A673 (cell line): ENCODE results near the gene B2M. TPM values are rescaled to one million over a fixed set of nuclear protein-coding genes. Genes with fewer than 3 reads are reported as not detected.
A peak's percentile ranks its signal among the peaks of the same experiment; 100 is the strongest.

Experiments used
- BruUV-seq: library from RNA; stranded (reverse); fragments of 400-500 nt; replicated peaks from 2 replicates; lab custom pipeline; 2021; lab: Mats Ljungman, UMichigan
- CTCF ChIA-PET: fragments of 300-600 bp; sonication (Branson Sonifier 250); formaldehyde crosslinking; loops from one replicate; lab custom pipeline; 2022; ENCODE audit warnings: antibody characterized with exemption; lab: Charles Lee
- POLR2A ChIA-PET: fragments of 300-600 bp; sonication (Branson Sonifier 250); formaldehyde crosslinking; loops from one replicate; lab custom pipeline; 2022; ENCODE audit warnings: antibody characterized with exemption; ENCODE audit not compliant: low non-redundant PET; lab: Charles Lee
- DNase-seq: peaks from one replicate; pipeline ENCODE4 v3.0.0-alpha.2; 2015; ENCODE audit warnings: low spot score
- H3K27ac ChIP-seq: fragments of 200-600 bp; sonication (generic); 2 replicates; pipeline ENCODE4 v1.5.1; 2016; ENCODE audit warnings: mixed run types, low read depth, mild to moderate bottlenecking, mixed read lengths, antibody characterized with exemption, low read length; ENCODE audit not compliant: poor library complexity, severe bottlenecking
- H3K27me3 ChIP-seq: fragments of 200-600 bp; sonication (generic); replicated peaks from 2 replicates; pipeline ENCODE4 v1.6.1; 2017; ENCODE audit warnings: mixed run types, low read depth, mild to moderate bottlenecking, mixed read lengths, antibody characterized with exemption, low read length; ENCODE audit not compliant: insufficient read depth, poor library complexity
- H3K36me3 ChIP-seq: fragments of 200-600 bp; sonication (generic); 2 replicates; pipeline ENCODE4 v1.6.1; 2016; ENCODE audit warnings: mixed run types, mild to moderate bottlenecking, mixed read lengths, antibody characterized with exemption, low read length; ENCODE audit not compliant: insufficient read depth, poor library complexity, severe bottlenecking
- H3K4me1 ChIP-seq: fragments of 200-600 bp; sonication (generic); 2 replicates; pipeline ENCODE4 v1.6.1; 2017; ENCODE audit warnings: mixed run types, mild to moderate bottlenecking, mixed read lengths, antibody characterized with exemption, low read length; ENCODE audit not compliant: insufficient read depth, poor library complexity, severe bottlenecking
- H3K4me3 ChIP-seq: fragments of 200-600 bp; sonication (generic); 2 replicates; pipeline ENCODE4 v1.5.1; 2016; ENCODE audit warnings: low read depth, mixed run types, mild to moderate bottlenecking, mixed read lengths, low read length; ENCODE audit not compliant: poor library complexity, severe bottlenecking
- H3K9me3 ChIP-seq: fragments of 200-600 bp; sonication (generic); 2 replicates; pipeline ENCODE4 v1.6.1; 2016; ENCODE audit warnings: mixed run types, low read depth, mild to moderate bottlenecking, mixed read lengths, antibody characterized with exemption, low read length; ENCODE audit not compliant: poor library complexity, severe bottlenecking
- EZH2 ChIP-seq: fragments of 200-600 bp; sonication (generic); IDR thresholded peaks from 2 replicates; pipeline ENCODE4 v1.6.1; 2017; ENCODE audit warnings: borderline replicate concordance, low read depth, mild to moderate bottlenecking, mixed read lengths, antibody characterized with exemption, low read length; ENCODE audit not compliant: poor library complexity, severe bottlenecking
- intact Hi-C: fragments of 100-400 bp; cut with micrococcal nuclease; formaldehyde crosslinking; loops from one replicate; pipeline ENCODE4 v1.10.0; 2022; ENCODE audit not compliant: unreplicated experiment
- total RNA-seq: library from RNA; stranded (reverse); gene quantifications from 2 replicates; pipeline ENCODE4 v1.2.3, GENCODE V29; 2021
- TF ChIP-seq, protein P1 (sequence below): fragments of 300-800, 200-600 bp; sonication (generic); conservative IDR thresholded peaks from 2 replicates; pipeline ENCODE4 v1.5.1; 2017; ENCODE audit warnings: low read depth, mild to moderate bottlenecking, antibody characterized with exemption, low read length, moderate library complexity, mixed read lengths

B2M gene
- total RNA-seq, 1 experiment from 2014 or later = 1,873 TPM

- Histone ChIP-seq H3K36me3 (no peaks in the 10 kb centered on the region), H3K9me3 (peaks cover 9% of the 10 kb centered on the region), H3K4me3 (no peak overlapping the region), H3K27me3 (no peaks in the 10 kb centered on the region), H3K4me1 (no peaks in the 10 kb centered on the region), H3K27ac (no peak overlapping the region)
- ChIA-PET CTCF (no interaction called here), POLR2A (interaction anchor here (0.6 kb wide), 1 partner anchor 22 kb away, joined by 4 read pairs; no protein-coding TSS in a partner anchor)
- intact Hi-C loops = no loop called here
- no TSS peak for BruUV-seq
- DNase-seq = no peak
- TF ChIP-seq, protein P1, sequence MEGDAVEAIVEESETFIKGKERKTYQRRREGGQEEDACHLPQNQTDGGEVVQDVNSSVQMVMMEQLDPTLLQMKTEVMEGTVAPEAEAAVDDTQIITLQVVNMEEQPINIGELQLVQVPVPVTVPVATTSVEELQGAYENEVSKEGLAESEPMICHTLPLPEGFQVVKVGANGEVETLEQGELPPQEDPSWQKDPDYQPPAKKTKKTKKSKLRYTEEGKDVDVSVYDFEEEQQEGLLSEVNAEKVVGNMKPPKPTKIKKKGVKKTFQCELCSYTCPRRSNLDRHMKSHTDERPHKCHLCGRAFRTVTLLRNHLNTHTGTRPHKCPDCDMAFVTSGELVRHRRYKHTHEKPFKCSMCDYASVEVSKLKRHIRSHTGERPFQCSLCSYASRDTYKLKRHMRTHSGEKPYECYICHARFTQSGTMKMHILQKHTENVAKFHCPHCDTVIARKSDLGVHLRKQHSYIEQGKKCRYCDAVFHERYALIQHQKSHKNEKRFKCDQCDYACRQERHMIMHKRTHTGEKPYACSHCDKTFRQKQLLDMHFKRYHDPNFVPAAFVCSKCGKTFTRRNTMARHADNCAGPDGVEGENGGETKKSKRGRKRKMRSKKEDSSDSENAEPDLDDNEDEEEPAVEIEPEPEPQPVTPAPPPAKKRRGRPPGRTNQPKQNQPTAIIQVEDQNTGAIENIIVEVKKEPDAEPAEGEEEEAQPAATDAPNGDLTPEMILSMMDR = no peak
- TF ChIP-seq EZH2 = no peak
These were observed 4.9 kb upstream of the B2M start for GRCh38 chr15:44706401-44706800.

DNA sequence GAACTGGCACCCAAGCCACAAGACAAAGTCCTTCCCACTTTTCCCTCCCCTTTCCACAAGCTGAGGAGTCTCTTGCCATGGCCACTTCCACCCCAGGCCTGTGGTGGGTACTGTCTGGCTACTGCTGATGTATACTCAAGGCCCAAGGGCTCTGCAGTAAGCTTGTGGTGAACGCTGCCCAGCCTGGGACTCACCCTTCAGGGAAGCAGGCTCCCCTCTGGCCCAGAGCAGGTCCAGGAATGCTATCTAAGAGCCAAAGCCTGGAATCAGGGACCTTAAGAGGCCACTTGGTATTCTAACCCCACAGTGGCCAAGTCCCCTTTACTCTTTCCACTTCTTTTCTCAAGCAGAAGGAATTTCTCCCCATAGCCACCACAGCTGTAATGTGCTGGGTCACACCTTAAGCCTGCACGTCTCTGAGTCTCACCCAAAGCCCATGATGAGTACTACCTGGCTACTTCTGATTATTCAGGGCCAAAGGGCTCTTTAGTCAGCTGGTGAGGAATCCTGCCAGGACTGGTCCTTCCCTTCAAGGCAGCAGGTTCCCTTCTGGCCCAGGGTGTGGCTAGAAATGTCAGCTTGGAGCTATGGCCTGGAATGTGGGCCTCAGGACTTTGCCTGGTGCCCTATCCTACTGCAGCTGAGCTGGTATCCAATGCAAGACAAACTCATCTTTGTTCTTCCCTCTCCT, 4.2 kb upstream of the B2M start:
- Histone ChIP-seq H3K4me1 (no peaks in the 10 kb centered on the region), H3K27ac (no peak overlapping the region), H3K9me3 (peaks cover 6% of the 10 kb centered on the region), H3K27me3 (no peaks in the 10 kb centered on the region), H3K36me3 (no peaks in the 10 kb centered on the region), H3K4me3 (no peak overlapping the region)
- CTCF ChIA-PET = no interaction called here
- DNase-seq = no peak
- intact Hi-C loops = no loop called here
- TF ChIP-seq, protein P1 = no peak
- no peak for TF ChIP-seq EZH2
- POLR2A ChIA-PET = no interaction called here
- no TSS peak for BruUV-seq

- peaks cover 15% of the 10 kb centered on the region for H3K36me3 ChIP-seq
- CTCF ChIA-PET = interaction anchor here (1.2 to 2.4 kb wide), 2 partner anchors 16 to 47 kb away, joined by 5 to 8 read pairs; partner anchors contain the start of gene SPG11
- TSS peak; percentile 54 for BruUV-seq
- TF ChIP-seq, protein P1 = peak; percentile 53
- TF ChIP-seq EZH2 = no peak
- POLR2A ChIA-PET = interaction anchor here (0.7 to 0.9 kb wide), 2 partner anchors 18 to 77 kb away, joined by 4 to 6 read pairs; no protein-coding TSS in a partner anchor
- H3K4me3 ChIP-seq = peak overlapping the region; percentile 88
- no peak for DNase-seq
- H3K27ac ChIP-seq = peak overlapping the region; percentile 94
- intact Hi-C loops = loop anchor here (5.0 kb wide), 1 partner anchor 48 kb away; the partner anchor contains the start of gene SPG11
- peaks cover 23% of the 10 kb centered on the region for H3K4me1 ChIP-seq
- H3K9me3 ChIP-seq = no peaks in the 10 kb centered on the region
- no peaks in the 10 kb centered on the region for H3K27me3 ChIP-seq
These were observed 851 bp upstream of the B2M start for GRCh38 chr15:44710236-44711095.
